HG03066 (cell line): ENCODE measurements around the gene HLA-DMA.
"Not testable (repeated sequence)": the region's sequence is repeated elsewhere in the genome, so short reads cannot be mapped to it uniquely, and the experiment has no call there.

Source experiments
- ATAC-seq: cut with Tn5 transposase; IDR thresholded peaks from one replicate; pipeline ENCODE4 v1.9.1; 2021; ENCODE audit warnings: low read depth; ENCODE audit not compliant: unreplicated experiment

Gene HLA-DMA

DNA sequence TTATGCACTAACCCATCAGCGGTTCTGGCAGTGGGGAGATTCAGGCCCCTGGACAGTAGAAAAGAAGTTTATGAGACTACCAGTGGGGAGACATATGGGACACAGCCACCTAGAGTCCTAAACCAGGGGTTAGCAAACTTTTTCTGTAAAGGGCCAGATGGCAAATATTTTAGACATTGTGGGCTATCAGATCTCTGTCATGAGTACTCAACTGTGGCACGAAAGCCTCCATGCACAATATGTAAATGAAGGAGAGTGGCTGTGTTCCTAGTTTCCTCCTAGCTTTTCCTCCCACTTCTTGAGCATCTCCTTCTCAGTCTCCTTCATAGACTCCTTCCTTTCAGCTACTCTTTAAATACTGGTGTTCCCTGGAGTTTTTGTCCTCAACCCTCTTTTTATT, 3.3 kb upstream of the HLA-DMA start:
- no peak for ATAC-seq

DNA sequence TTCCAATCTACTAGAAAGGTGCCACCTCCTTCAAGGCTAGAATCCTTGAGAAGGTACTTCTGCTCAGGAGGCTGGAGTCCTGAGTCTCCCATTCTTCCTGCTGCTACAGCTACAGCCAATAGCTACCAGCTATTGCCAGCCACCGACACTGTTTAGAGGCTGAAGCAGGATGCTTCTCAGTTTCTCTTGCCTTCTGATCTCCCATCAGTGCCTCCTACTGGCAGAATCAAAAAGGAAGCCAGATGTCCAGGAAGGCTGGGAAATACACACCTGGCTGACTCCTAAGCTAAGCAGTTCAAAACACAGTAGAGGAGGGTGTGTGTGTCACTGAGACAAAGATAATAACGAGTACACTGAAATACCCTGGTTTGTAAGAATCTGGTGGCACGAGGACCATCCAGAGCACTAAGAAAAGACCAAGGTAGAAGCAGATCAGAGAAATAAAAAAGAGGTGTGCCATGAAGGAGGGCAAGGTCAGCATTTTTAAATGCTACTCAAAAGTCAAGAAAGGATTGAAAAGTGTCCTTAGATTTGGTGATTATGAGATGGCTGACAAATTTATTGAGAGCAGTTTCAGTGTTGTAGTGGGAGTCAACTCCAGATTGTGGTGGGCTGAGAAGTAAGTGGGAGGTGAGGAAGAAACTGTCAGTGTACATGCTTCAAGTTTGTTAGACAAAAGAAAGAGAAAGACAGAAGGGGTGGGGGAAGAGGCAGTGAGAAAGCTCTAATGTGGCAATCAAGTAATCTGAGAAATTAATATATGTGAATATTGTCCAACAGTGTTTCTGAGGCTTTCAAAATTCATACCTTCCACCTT, 2.3 kb upstream of the HLA-DMA start:
- no peak for ATAC-seq

DNA sequence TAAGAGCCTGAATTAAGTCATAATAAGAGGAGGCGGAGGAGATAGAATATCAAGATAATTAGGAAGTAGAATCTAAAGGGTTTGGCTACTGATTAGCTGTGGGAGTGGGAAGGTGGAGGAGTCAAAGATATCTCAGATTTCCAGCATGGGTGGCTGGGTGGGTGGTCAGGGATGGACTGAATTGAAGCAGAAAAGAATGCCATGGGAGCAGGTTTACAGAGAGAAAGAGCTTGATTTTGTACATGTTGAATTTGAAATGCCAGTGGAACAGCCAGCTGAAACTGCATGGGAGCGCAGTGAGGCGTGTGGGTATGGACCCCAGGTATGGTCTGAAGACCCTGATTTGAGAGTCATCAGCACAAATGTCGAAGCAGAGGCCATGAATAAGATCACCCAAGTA, 1.4 kb upstream of the HLA-DMA start:
- no peak for ATAC-seq

DNA sequence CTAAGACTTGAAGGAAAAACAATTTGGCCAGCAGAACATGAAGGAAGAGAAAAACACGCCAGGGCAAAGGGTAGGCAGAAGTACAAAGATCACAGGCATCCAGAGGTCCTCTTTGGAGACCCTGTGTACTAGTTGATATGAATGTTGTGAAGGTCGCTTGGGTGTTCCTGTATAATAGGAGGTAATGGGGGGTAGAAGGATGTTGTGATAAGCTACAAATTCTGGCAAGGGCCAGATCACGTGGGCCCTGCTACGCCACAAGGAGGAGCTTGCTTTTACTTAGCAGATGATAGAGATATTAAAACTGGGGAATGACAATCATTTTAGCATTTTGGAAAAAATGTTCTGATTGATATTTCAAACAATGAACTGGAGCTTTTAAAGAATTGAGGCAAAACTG, 878 bp upstream of the HLA-DMA start:
- ATAC-seq: no peak

DNA sequence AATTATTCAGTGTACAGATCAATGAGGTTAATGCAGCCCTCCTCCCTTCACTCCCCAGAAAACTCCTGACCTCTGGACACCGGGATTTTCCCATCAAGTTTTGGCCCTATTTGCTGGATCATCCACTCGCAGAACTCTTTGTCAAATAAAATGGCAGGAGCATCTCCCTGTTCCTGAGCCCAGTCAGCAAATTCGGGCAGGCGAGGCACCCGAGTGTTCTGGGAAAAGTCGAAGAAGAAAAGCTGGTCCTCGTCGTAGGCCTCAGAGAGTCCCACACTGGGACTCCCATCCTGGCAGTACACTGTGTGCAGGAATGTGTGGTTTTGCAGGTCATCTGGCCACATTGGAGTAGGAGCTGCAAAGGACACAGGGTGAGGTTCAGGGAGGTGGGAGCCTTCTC, 2.4 kb downstream of the HLA-DMA start:
- ATAC-seq: no peak

DNA sequence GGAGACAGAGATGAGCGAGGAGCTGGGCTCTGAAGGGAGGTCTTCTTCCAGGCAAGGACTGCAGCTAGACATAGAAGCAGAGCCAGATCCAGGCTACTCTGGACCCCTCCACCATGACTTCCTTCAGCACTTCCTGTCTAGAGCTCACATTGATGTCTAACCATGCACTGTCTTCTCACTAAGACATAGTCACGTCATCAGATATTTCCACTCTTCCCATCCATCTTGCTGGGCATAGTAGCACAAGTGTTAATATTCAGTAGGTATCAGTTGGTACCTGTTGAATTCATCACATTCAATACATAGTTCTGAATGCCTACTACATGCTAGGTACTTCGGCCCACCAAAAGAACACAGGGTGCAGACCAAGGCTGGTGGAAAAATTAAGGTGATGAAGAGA, 2.9 kb downstream of the HLA-DMA start:
- ATAC-seq: no peak

DNA sequence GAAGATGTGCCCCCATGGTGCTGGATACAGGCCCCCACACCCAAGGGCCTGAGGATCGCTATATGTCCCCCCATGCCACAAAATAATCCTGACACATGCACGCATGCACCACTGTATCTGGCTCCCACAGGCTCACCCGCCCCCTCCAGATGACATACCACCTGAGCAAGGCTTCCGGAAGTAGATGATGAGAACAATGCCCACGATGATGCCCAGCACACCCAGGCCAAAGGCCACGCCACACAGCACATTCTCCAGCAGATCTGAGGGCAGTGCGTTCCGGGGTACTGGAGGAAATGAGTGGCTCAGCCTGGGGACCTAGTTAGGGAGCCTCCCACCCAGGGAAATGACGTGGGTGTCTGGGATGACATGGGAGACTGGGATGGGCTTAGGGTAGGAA, 3.8 kb downstream of the HLA-DMA start:
- ATAC-seq: no peak

DNA sequence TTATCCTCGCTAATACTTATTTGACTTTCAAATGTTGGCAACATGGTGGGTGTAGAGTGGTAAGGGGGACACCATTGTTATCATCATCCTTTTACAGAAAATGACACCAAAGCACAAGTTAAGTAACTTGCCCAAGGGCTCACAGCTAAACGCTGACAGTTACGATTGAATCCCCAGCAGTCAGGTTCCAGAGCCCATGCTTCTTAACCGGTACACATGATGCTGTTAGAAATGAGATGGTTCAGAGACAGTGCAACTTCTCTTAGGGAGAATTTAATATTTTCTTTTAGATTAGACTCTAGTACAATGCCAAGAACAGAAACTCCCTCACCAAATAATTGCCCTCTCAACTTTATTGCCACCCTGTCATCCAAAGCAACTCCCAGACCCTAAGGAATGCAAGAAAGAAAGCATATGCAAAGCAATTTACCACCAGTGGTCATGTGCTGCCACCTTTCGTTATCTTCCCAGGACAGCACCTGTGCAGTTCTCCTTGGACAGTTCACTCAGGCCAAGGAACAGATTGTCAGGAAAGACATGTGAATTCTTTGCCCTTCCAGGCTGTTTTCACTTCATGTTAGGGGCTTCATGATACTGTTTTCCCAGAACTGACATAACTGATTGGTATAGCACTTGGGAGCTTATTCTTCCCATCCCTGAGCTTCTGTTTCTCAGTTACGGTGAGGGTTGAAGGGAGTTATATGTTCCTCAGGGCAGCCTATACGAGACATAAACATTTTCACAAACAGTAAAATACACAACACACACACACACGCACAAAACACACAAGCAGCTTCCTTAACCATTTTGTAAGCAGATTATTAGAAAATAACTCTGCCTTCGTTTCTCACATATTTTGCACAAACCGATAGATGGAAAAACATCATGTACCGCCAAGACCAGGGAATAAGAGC, 5.1 kb downstream of the HLA-DMA start:
- no peak for ATAC-seq

DNA sequence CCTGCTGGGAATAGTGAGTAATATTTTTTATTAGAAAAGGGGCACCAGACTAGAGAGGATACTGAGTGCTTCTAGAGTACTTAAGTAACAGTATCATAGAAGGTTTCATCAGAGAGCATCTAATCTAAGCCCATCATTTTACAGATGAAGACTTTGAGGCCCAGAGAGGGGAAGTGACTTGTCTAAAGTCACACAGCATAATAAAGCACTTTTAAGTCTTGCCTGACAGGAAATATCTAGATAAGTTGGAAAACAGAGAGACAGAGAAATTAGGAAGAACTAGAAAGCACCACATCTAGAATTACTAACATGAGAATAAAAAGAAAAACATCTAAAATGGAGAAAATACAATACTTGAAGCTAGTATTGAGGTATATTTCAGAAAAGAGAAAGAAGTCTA, 6.0 kb downstream of the HLA-DMA start:
- no peak for ATAC-seq

DNA sequence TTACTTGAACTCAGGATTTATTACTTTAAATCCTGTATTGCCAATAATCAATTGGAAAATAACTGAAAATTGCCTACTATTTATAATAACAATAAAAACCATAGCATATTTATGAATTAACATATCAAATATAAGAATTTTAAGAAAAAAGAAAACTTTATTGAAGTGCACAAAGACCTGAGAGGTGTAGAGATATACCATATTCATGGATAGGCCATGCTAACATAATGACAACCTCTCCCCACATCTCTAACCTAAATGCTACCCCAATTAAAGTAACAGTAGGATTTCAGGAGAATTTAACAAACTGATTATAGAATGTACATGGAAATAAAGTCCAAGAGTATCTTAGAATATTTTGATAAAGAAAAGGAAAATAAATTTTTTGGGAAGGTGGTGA, 6.9 kb downstream of the HLA-DMA start:
- no peak for ATAC-seq

DNA sequence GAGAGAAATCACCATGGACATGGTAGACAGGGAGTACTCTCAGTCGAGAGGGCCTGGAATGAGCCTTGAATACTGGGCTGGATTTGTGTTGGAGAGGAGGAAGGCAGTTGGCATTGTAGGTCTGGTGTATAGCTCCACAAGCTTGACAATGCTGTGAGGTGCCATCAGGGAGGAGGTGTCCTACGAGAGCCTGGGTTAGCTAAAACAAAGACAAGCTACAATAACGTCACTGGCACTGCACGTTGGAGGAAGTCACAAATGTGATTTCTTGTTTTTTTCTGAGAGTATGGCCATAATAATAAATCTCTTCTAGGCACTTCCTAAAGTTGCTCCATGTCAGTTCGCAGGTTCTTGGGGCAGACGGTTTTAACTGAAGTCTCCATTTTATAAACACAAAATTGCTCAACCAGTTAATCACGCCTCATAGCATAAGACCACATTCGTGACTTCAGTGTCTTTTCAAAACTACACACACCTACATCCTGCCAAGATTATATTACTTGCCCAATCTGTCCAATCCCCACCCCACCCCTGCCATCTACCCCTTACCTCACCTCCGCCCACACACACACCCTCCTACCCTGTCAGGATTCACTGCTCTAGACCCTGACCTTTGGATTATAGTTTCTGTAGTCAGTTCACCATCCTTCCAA, 7.7 kb downstream of the HLA-DMA start:
- ATAC-seq: no peak

DNA sequence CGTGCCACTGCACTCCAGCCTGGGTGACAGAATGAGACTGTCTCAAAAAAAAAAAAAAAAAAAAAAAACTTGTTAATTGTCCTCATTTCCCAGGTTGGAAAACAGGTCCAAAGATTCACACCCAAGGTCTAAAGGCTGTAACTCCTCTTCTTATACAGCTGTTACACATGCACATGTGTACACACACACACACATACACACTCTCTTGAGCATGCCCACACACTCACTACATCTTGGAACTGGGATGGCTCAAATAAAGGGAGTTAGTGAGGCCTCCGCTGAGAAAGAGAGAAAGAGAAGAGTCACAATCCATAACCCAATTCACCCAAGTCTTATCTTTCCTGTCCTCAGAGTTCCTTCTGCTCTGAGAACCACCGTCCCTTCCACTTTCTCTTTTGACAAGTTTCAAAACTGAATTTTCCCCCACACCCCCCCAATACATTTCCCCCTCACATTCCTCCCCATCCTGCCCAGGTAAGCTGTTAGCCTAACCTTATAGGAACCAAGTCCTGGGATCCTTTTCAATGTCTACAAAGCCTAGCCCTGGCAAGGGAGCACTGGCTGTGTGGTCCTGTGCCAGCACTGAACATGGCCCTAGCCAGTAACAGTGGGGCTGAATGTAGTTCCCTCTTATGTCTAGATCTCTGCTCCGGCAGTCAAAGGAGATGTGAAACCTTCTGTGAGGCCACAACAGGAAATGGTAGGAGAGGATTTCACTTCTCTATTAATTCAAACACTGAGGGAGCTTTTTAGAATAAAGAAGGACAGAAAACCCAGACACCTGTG, 8.8 kb downstream of the HLA-DMA start:
- peak; percentile 34 for ATAC-seq

DNA sequence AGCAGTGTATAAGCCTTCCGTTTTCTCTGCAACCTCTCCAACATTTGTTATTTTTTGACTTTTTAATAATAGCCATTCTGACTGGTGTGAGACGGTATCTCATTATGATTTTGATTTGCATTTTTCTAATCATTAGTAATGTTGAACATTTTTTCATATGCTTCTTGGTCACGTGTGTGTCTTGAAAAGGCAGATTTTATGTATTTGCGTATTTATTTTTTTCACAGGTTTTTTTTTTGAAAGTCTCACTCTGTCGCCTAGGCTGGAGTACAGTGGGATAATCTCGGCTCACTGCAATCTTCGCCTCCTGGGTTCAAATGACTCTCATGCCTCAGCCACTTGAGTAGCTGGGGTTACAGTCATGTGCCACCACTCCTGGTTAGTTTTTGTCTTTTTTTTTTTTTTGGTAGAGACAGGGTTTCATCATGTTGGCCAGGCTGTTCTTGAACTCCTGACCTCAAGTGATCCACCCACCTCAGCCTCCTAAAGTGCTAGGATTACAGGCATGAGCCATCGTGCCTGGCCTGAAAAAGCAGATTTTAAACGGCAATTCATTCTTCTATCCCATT, 10.3 kb downstream of the HLA-DMA start:
- not testable (repeated sequence) for ATAC-seq

DNA sequence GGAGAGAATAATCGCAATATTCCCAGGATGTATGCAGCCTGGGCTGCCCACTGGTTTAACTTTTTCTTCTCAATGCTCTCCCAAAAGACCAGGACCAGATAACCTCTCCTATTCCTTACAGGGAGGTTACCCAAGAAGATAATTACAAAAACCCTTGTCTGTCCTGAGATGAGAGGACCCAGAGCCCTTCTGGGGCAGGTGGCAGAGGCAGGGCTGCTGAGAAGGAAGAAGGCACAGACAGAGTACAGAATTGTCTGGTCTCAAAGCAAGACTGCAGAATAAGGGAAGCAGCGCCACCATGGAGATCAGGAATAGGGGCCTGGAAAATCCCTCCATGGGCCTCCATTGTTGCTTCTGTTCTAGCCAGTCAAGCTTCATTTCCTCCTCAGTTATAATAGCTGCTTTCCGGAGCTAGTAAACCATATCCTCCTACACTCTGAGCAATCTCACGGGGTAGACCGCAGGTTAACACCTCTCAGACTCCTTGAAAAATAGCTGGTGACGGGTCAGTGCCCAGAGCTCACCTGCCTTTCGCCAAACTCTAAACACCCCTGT, 11.6 kb downstream of the HLA-DMA start:
- ATAC-seq: peak; percentile 60

DNA sequence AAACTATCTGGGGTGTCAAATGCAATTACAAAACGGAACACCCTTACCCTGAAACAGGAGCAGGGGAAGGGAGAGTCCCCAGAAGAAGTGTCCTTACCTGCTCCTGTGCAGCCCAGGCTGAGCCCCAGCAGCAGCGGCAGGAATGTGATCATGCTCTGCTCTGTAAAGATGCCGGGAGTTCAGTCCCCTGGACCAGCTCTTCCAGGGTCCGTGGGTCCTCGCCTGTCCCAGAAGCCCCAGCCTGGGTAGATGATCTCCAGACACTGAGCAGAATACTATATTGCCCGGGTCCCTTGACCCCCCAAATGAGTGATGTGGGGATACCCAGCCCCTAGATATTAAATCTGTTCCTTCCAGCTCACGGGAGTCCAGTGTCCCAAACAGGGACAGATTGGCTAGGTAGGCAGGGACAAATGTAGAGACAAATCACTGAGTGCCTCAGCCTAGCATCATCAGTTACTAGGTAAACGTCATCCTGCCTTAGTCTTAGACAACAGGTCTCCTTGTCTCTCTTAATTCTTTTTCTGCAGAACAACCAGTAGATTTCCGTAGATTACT, 12.2 kb downstream of the HLA-DMA start, which contains the start of gene HLA-DMB:
TSS of gene HLA-DMB (minus strand) at position 373 of the 558 bp plus-strand sequence. CDS start at position 152, 221 bp downstream.
- ATAC-seq: peak; percentile 52

DNA sequence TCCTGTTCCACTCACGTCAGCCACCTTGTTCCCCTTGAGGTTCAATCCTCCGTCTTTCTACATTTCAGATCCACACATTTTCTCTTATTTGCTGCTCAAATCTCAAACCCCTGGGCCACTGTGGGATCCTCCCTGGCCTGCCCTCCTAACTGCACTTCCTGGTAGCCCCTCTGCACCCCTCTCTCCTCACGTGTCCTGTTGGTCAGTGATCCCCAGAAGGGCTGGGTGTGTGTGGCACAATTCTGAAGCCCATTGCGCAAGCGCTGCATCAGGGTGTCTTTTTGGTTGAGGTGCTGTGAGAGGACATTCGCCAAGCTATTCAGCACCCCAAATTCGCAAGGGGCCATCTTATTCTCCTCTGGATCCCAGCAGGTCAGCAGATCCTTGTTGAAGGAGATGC, 14.4 kb downstream of the HLA-DMA start:
- ATAC-seq: no peak

DNA sequence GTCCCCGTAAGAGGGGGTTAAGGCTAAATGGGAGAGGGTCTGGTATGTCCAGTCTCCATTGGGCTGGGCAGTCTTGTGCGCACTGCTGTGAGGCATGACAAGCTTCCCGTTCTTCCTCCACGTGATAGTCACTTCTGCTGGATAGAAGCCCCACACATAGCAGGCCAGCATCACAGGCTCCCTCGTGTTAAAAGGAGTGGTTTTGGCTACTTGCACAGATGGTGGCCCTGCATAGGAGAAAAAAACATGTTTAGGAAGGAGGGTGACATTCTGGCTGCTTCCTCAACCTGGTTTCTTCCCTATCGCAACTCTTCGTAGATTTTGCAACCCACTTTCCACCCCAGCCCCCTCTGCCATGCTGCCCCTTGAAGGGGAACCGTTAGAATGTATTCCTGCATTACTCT, 15.7 kb downstream of the HLA-DMA start:
- no peak for ATAC-seq

DNA sequence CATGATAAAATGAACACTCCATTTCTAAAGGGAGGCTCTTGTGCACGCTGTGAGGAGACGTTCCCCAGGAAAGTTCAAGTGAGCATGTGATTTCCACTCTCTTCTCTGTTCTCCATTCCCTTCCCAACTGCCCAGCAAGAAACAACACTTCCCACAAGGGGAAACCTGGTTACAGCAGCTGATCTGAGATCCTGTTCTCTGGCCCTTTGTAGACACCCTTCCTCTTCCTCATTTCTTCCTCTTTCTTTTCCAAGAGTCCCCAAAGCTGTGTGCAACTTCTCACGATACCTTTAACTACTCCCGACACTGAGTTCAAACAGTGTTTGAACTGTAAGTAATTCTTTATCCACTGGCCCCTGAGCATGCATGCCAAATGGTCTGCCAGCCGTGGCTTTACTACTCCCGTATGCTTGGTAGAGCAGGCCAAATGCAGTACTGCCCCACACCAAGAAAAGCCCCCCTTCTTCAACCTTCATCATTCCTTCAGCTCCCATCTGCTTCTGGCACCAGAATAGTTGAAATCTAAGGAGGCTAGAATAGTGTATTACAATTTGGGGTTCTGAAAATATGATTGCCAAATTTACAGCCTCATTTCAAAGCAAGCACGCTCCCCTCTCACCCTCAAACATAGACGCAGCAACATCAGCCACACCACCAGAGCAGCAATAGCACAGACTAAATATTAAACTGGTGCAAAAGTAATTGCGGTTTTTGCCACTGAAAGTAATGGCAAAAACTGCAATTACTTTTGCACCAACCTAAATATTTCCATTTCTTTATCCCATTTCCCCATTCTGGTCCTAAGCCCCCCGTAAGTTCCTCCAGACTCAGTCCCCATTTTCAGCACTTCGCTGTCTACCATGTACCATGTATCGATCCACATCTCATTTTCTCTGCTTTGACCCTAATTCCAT, 16.4 kb downstream of the HLA-DMA start:
- no peak for ATAC-seq
